ENCODE results near the gene FHL5.

The FHL5 gene

GRCh38 chr6:96570053-96570452 is 7.1 kb downstream of the FHL5 start:
- TF ChIP-seq CTCF (IDR thresholded peaks at IDR 0.05) = no peak
- no peak for TF ChIP-seq ZFX (IDR thresholded peaks at IDR 0.05; ENCODE audit: borderline replicate concordance)
- no peak overlapping the region for H3K27ac ChIP-seq

- H3K27ac ChIP-seq = no peak overlapping the region
- TF ChIP-seq CTCF (IDR thresholded peaks at IDR 0.05) (no peak), ZFX (IDR thresholded peaks at IDR 0.05; ENCODE audit: borderline replicate concordance) (no peak)
Measured at GRCh38 chr6:96571551-96571950, 8.6 kb downstream of the FHL5 start.

GRCh38 chr6:96575359-96575758 is 12.4 kb downstream of the FHL5 start:
- no peak overlapping the region for H3K27ac ChIP-seq
- TF ChIP-seq CTCF (IDR thresholded peaks at IDR 0.05) (no peak), ZFX (IDR thresholded peaks at IDR 0.05; ENCODE audit: borderline replicate concordance) (no peak)

GRCh38 chr6:96576221-96576620 is 13.3 kb downstream of the FHL5 start:
- TF ChIP-seq ZFX (IDR thresholded peaks at IDR 0.05; ENCODE audit: borderline replicate concordance) = no peak
- TF ChIP-seq CTCF (IDR thresholded peaks at IDR 0.05) = no peak

GRCh38 chr6:96582021-96582420 is 19.1 kb downstream of the FHL5 start:
- TF ChIP-seq ZFX (IDR thresholded peaks at IDR 0.05; ENCODE audit: borderline replicate concordance) (no peak), CTCF (IDR thresholded peaks at IDR 0.05) (no peak)

More at GRCh38 chr6:96576221-96576620, 13.3 kb downstream of the FHL5 start:
- no peak overlapping the region for H3K27ac ChIP-seq

GRCh38 chr6:96582436-96582835 is 19.5 kb downstream of the FHL5 start:
- TF ChIP-seq ZFX (IDR thresholded peaks at IDR 0.05; ENCODE audit: borderline replicate concordance) = no peak
- no peak for TF ChIP-seq CTCF (IDR thresholded peaks at IDR 0.05)
- H3K27ac ChIP-seq = no peak overlapping the region

More at GRCh38 chr6:96582021-96582420, 19.1 kb downstream of the FHL5 start:
- no peak overlapping the region for H3K27ac ChIP-seq

GRCh38 chr6:96604420-96604819 is 41.5 kb downstream of the FHL5 start:
- TF ChIP-seq CTCF (IDR thresholded peaks at IDR 0.05) = no peak
- no peak for TF ChIP-seq ZFX (IDR thresholded peaks at IDR 0.05; ENCODE audit: borderline replicate concordance)
- no peak overlapping the region for H3K27ac ChIP-seq
